ENCODE data around the gene HIC1.

- no peak for TF ChIP-seq SNAI2 (CRISPR knock-in tag; IDR thresholded peaks at IDR 0.05)
- no peak for TF ChIP-seq RARB (CRISPR knock-in tag; IDR thresholded peaks at IDR 0.05)
- TF ChIP-seq ISL1 (CRISPR knock-in tag; IDR thresholded peaks at IDR 0.05): no peak
- no peak for TF ChIP-seq PATZ1 (CRISPR knock-in tag; IDR thresholded peaks at IDR 0.05; ENCODE audit: borderline replicate concordance)
- no peak for TF ChIP-seq TOX (CRISPR knock-in tag; IDR thresholded peaks at IDR 0.05; ENCODE audit: borderline replicate concordance)
- no peak for TF ChIP-seq ZFP3 (CRISPR knock-in tag; IDR thresholded peaks at IDR 0.05)
- no peak for TF ChIP-seq CSDC2 (CRISPR knock-in tag; IDR thresholded peaks at IDR 0.05)
- no peak for TF ChIP-seq TCF4 (CRISPR knock-in tag; IDR thresholded peaks at IDR 0.05; ENCODE audit: borderline replicate concordance)
- no peak for TF ChIP-seq TSHZ2 (CRISPR knock-in tag; IDR thresholded peaks at IDR 0.05)
- TF ChIP-seq CREB5 (CRISPR knock-in tag; IDR thresholded peaks at IDR 0.05; ENCODE audit: low read depth): no peak
- TF ChIP-seq ZFP30 (CRISPR knock-in tag; IDR thresholded peaks at IDR 0.05): no peak
Measured at GRCh38 chr17:2048805-2049204, 6.1 kb upstream of the HIC1 start.
